CD4-positive, alpha-beta memory T cell (primary cell): ENCODE data around the gene GLRA2. TPM values are rescaled to one million over a fixed set of nuclear protein-coding genes. Genes with fewer than 3 reads are reported as not detected.

Experiments
- CTCF ChIA-PET: fragments of 350-600 bp; sonication (Branson Sonifier 250); formaldehyde crosslinking; loops from one replicate; lab custom pipeline; 2021; ENCODE audit warnings: inconsistent platforms; ENCODE audit not compliant: partially characterized antibody; lab: Charles Lee
- POLR2A ChIA-PET: fragments of 350-600 bp; sonication (Branson Sonifier 250); formaldehyde crosslinking; loops from one replicate; lab custom pipeline; 2021; ENCODE audit not compliant: partially characterized antibody; lab: Charles Lee
- DNase-seq, 5 donors: peaks; one replicate each; pipeline versions ENCODE4 v3.0.0 to v3.0.0-alpha.2; 2020 to 2022; ENCODE audit warnings: mixed read lengths in 1 of 5
- H3K27ac ChIP-seq: one replicate; pipeline ENCODE4 v1.7.0; 2013; ENCODE audit warnings: low read depth, low read length
- H3K27me3 ChIP-seq: 2 replicates; pipeline ENCODE4 v1.7.0; 2013; ENCODE audit warnings: mild to moderate bottlenecking, low read length, moderate library complexity; ENCODE audit not compliant: insufficient read depth
- H3K36me3 ChIP-seq: 2 replicates; pipeline ENCODE4 v1.7.0; 2013; ENCODE audit warnings: mild to moderate bottlenecking, low read length, moderate library complexity; ENCODE audit not compliant: insufficient read depth
- H3K4me1 ChIP-seq: 2 replicates; pipeline ENCODE4 v1.7.0; 2013; ENCODE audit warnings: mild to moderate bottlenecking, low read length, moderate library complexity; ENCODE audit not compliant: insufficient read depth
- H3K4me3 ChIP-seq, 2 donors: one replicate each; pipeline ENCODE4 v1.7.0; 2013; ENCODE audit warnings: low read length in 2 of 2, mild to moderate bottlenecking in 1 of 2
- H3K9me3 ChIP-seq, 2 donors: one replicate each; pipeline ENCODE4 v1.7.0; 2013; ENCODE audit warnings: low read length in 2 of 2, control low read depth in 1 of 2; ENCODE audit not compliant: control insufficient read depth in 1 of 2
- H3K27ac Mint-ChIP-seq, 7 donors: one replicate each; pipeline ENCODE4 v1.8.0; 2020 to 2021; ENCODE audit warnings: mixed read lengths in 7 of 7, mild to moderate bottlenecking in 6 of 7, inconsistent platforms in 3 of 7, moderate library complexity in 3 of 7
- H3K27me3 Mint-ChIP-seq, 2 donors: one replicate each; pipeline ENCODE4 v1.8.0; 2020 to 2021; ENCODE audit warnings: mixed read lengths in 2 of 2
- H3K36me3 Mint-ChIP-seq, 2 donors: one replicate each; pipeline ENCODE4 v1.8.0; 2020 to 2021; ENCODE audit warnings: mixed read lengths in 2 of 2, inconsistent platforms in 1 of 2, mild to moderate bottlenecking in 1 of 2
- H3K4me1 Mint-ChIP-seq, 4 donors: one replicate each; pipeline ENCODE4 v1.8.0; 2020 to 2021; ENCODE audit warnings: mixed read lengths in 4 of 4, mild to moderate bottlenecking in 1 of 4
- H3K4me3 Mint-ChIP-seq, 8 donors: one replicate each; pipeline ENCODE4 v1.8.0; 2020 to 2021; ENCODE audit warnings: mixed read lengths in 8 of 8, mild to moderate bottlenecking in 7 of 8, moderate library complexity in 6 of 8, inconsistent platforms in 3 of 8
- H3K9me3 Mint-ChIP-seq, 8 donors: one replicate each; pipeline ENCODE4 v1.8.0; 2020 to 2021; ENCODE audit warnings: mixed read lengths in 8 of 8, mild to moderate bottlenecking in 5 of 8, inconsistent platforms in 3 of 8, moderate library complexity in 1 of 8
- intact Hi-C: fragments of 100-400 bp; cut with micrococcal nuclease; formaldehyde crosslinking; loops from one replicate; pipeline ENCODE4 v1.15.1; 2023
- polyA plus RNA-seq, 2 donors: library from polyadenylated mRNA; unstranded; fragments of 300-500 nt; fragmentation: Illumina TruSeq; gene quantifications; one replicate each; pipeline ENCODE4 v1.2.3, GENCODE V29; 2021
- total RNA-seq, 2 experiments: library from RNA; stranded (reverse); gene quantifications; one replicate each; pipeline ENCODE4 v1.2.3, GENCODE V29; 2021

Gene GLRA2
- total and polyA plus RNA-seq, 4 experiments from 2014 or later: not detected

GRCh38 chrX:14505648-14506047 lies 23.7 kb upstream of the GLRA2 start:
- Histone ChIP-seq H3K9me3 (no peaks in the 10 kb centered on the region), H3K4me1 (no peaks in the 10 kb centered on the region), H3K4me3 (no peak overlapping the region), H3K27ac (no peak overlapping the region), H3K27me3 (no peaks in the 10 kb centered on the region), H3K36me3 (no peaks in the 10 kb centered on the region)
- CTCF ChIA-PET: no interaction called here
- no peak overlapping the region for H3K4me3 Mint-ChIP-seq
- H3K4me1 Mint-ChIP-seq: no peaks in the 10 kb centered on the region
- intact Hi-C loops: no loop called here
- H3K36me3 Mint-ChIP-seq: no peaks in the 10 kb centered on the region
- peaks cover 0 to 1% (median 0%) of the 10 kb centered on the region in 8 donors for H3K9me3 Mint-ChIP-seq
- peaks cover 3 to 4% of the 10 kb centered on the region in 2 donors for H3K27me3 Mint-ChIP-seq
- H3K27ac Mint-ChIP-seq: no peak overlapping the region
- POLR2A ChIA-PET: no interaction called here
- no peak for DNase-seq

- DNase-seq: no peak
- Histone ChIP-seq H3K4me1 (no peaks in the 10 kb centered on the region), H3K27ac (no peak overlapping the region), H3K4me3 (no peak overlapping the region), H3K27me3 (no peaks in the 10 kb centered on the region), H3K9me3 (no peaks in the 10 kb centered on the region), H3K36me3 (no peaks in the 10 kb centered on the region)
- H3K4me1 Mint-ChIP-seq: no peaks in the 10 kb centered on the region
- ChIA-PET CTCF (no interaction called here), POLR2A (no interaction called here)
- H3K4me3 Mint-ChIP-seq: no peak overlapping the region
- H3K27me3 Mint-ChIP-seq: peaks cover 3 to 4% of the 10 kb centered on the region in 2 donors
- H3K27ac Mint-ChIP-seq: no peak overlapping the region
- intact Hi-C loops: no loop called here
- H3K9me3 Mint-ChIP-seq: peaks cover 0 to 1% (median 0%) of the 10 kb centered on the region in 8 donors
- H3K36me3 Mint-ChIP-seq: no peaks in the 10 kb centered on the region
These were observed 22.5 kb upstream of the GLRA2 start for GRCh38 chrX:14506866-14507265.

- Mint-ChIP-seq H3K27ac (no peak overlapping the region), H3K9me3 (peaks cover 0 to 8% (median under 1%) of the 10 kb centered on the region in 8 donors), H3K4me1 (no peaks in the 10 kb centered on the region), H3K27me3 (peaks cover 7 to 8% of the 10 kb centered on the region in 2 donors), H3K4me3 (no peak overlapping the region), H3K36me3 (no peaks in the 10 kb centered on the region)
- POLR2A ChIA-PET: no interaction called here
- intact Hi-C loops: no loop called here
- CTCF ChIA-PET: no interaction called here
- Histone ChIP-seq H3K36me3 (no peaks in the 10 kb centered on the region), H3K27me3 (no peaks in the 10 kb centered on the region), H3K27ac (no peak overlapping the region), H3K9me3 (no peaks in the 10 kb centered on the region), H3K4me3 (no peak overlapping the region), H3K4me1 (no peaks in the 10 kb centered on the region)
- no peak for DNase-seq
These were observed 21.2 kb upstream of the GLRA2 start for GRCh38 chrX:14508025-14508690.

GRCh38 chrX:14509325-14510057 lies 19.8 kb upstream of the GLRA2 start:
- intact Hi-C loops: no loop called here
- H3K36me3 ChIP-seq: no peaks in the 10 kb centered on the region
- ChIA-PET POLR2A (no interaction called here), CTCF (no interaction called here)
- no peak for DNase-seq
- H3K4me1 ChIP-seq: no peaks in the 10 kb centered on the region
- H3K27me3 Mint-ChIP-seq: peaks cover 7 to 8% of the 10 kb centered on the region in 2 donors
- no peak overlapping the region for H3K27ac Mint-ChIP-seq
- no peak overlapping the region for H3K4me3 ChIP-seq
- H3K9me3 Mint-ChIP-seq: peaks cover 0 to 8% (median under 1%) of the 10 kb centered on the region in 8 donors
- no peaks in the 10 kb centered on the region for H3K27me3 ChIP-seq
- H3K36me3 Mint-ChIP-seq: no peaks in the 10 kb centered on the region
- no peaks in the 10 kb centered on the region for H3K4me1 Mint-ChIP-seq
- H3K4me3 Mint-ChIP-seq: no peak overlapping the region
- no peaks in the 10 kb centered on the region for H3K9me3 ChIP-seq
- H3K27ac ChIP-seq: no peak overlapping the region

- H3K27me3 Mint-ChIP-seq: peaks cover 2 to 3% of the 10 kb centered on the region in 2 donors
- Histone ChIP-seq H3K4me3 (no peak overlapping the region), H3K9me3 (no peaks in the 10 kb centered on the region), H3K36me3 (no peaks in the 10 kb centered on the region), H3K27ac (no peak overlapping the region), H3K4me1 (no peaks in the 10 kb centered on the region), H3K27me3 (no peaks in the 10 kb centered on the region)
- ChIA-PET CTCF (no interaction called here), POLR2A (no interaction called here)
- no peak overlapping the region for H3K27ac Mint-ChIP-seq
- DNase-seq: peak; percentile 14 to 40 (median 26)
- H3K4me1 Mint-ChIP-seq: peaks cover 2 to 5% (median 3%) of the 10 kb centered on the region in 4 donors
- H3K9me3 Mint-ChIP-seq: no peaks in the 10 kb centered on the region
- no peaks in the 10 kb centered on the region for H3K36me3 Mint-ChIP-seq
- H3K4me3 Mint-ChIP-seq: no peak overlapping the region
- intact Hi-C loops: no loop called here
These were observed 577 bp upstream of the GLRA2 start for GRCh38 chrX:14528629-14529289.

- intact Hi-C loops: no loop called here
These were observed 4.5 kb downstream of the GLRA2 start for GRCh38 chrX:14533867-14534266.

GRCh38 chrX:14546190-14546589 lies 16.9 kb downstream of the GLRA2 start:
- Histone ChIP-seq H3K4me1 (no peaks in the 10 kb centered on the region), H3K4me3 (no peak overlapping the region), H3K9me3 (no peaks in the 10 kb centered on the region), H3K36me3 (no peaks in the 10 kb centered on the region), H3K27me3 (no peaks in the 10 kb centered on the region), H3K27ac (no peak overlapping the region)
- no peak overlapping the region for H3K4me3 Mint-ChIP-seq
- ChIA-PET POLR2A (no interaction called here), CTCF (no interaction called here)
- intact Hi-C loops: no loop called here
- H3K36me3 Mint-ChIP-seq: no peaks in the 10 kb centered on the region
- DNase-seq: no peak
- H3K4me1 Mint-ChIP-seq: no peaks in the 10 kb centered on the region
- peaks cover 0 to 2% (median 0%) of the 10 kb centered on the region in 8 donors for H3K9me3 Mint-ChIP-seq
- H3K27ac Mint-ChIP-seq: no peak overlapping the region
- H3K27me3 Mint-ChIP-seq: peaks cover 3 to 7% of the 10 kb centered on the region in 2 donors

More at GRCh38 chrX:14533867-14534266, 4.5 kb downstream of the GLRA2 start:
- H3K36me3 ChIP-seq: no peaks in the 10 kb centered on the region
- no peaks in the 10 kb centered on the region for H3K9me3 Mint-ChIP-seq
- H3K27me3 ChIP-seq: no peaks in the 10 kb centered on the region
- H3K4me1 Mint-ChIP-seq: peaks cover 2 to 5% (median 3%) of the 10 kb centered on the region in 4 donors
- no peak overlapping the region for H3K27ac ChIP-seq
- H3K4me3 Mint-ChIP-seq: no peak overlapping the region
- no peaks in the 10 kb centered on the region for H3K9me3 ChIP-seq
- ChIA-PET CTCF (no interaction called here), POLR2A (no interaction called here)
- H3K4me1 ChIP-seq: no peaks in the 10 kb centered on the region
- no peaks in the 10 kb centered on the region for H3K36me3 Mint-ChIP-seq
- no peak overlapping the region for H3K27ac Mint-ChIP-seq
- no peak for DNase-seq
- no peak overlapping the region for H3K4me3 ChIP-seq
- H3K27me3 Mint-ChIP-seq: peaks cover 2 to 5% of the 10 kb centered on the region in 2 donors
